Neutrophil (primary cell): ENCODE measurements around the gene ZNF629.
"Not testable (repeated sequence)": the region's sequence is repeated elsewhere in the genome, so short reads cannot be mapped to it uniquely, and the experiment has no call there.

Source experiments
- H3K27ac ChIP-seq: fragments of 200-600 bp; sonication (generic); 2 replicates; pipeline ENCODE4 v1.5.1; 2016; ENCODE audit warnings: mild to moderate bottlenecking, moderate library complexity
- H3K27me3 ChIP-seq: fragments of 200-600 bp; sonication (generic); 2 replicates; pipeline ENCODE4 v1.6.0; 2016; ENCODE audit warnings: mild to moderate bottlenecking
- H3K36me3 ChIP-seq: fragments of 200-600 bp; sonication (generic); 2 replicates; pipeline ENCODE4 v1.5.1; 2017
- H3K4me1 ChIP-seq, 2 experiments: fragments of 200-600 bp in 1 of 2; sonication (generic) in 1 of 2; 1 replicate in 1 of 2; 2 replicates in 1 of 2; pipeline versions ENCODE4 v1.5.1 to v1.6.1; 2013 to 2016; ENCODE audit warnings: low read depth in 1 of 2, low read length in 1 of 2, mild to moderate bottlenecking in 1 of 2, moderate library complexity in 1 of 2; ENCODE audit not compliant: control insufficient read depth in 1 of 2, insufficient read depth in 1 of 2
- H3K4me3 ChIP-seq, 2 experiments: fragments of 200-600 bp in 1 of 2; sonication (generic) in 1 of 2; 1 replicate in 1 of 2; 2 replicates in 1 of 2; pipeline ENCODE4 v1.5.1; 2013 to 2016; ENCODE audit warnings: low read depth in 1 of 2, low read length in 1 of 2, mild to moderate bottlenecking in 1 of 2, moderate library complexity in 1 of 2
- H3K9me3 ChIP-seq: fragments of 200-600 bp; sonication (generic); 2 replicates; pipeline ENCODE4 v1.5.1; 2016
- TF ChIP-seq, protein P1 (sequence below): fragments of 200-600 bp; sonication (generic); IDR thresholded peaks from 2 replicates; pipeline ENCODE4 v1.5.1; 2016; ENCODE audit warnings: antibody characterized with exemption

Gene ZNF629

DNA sequence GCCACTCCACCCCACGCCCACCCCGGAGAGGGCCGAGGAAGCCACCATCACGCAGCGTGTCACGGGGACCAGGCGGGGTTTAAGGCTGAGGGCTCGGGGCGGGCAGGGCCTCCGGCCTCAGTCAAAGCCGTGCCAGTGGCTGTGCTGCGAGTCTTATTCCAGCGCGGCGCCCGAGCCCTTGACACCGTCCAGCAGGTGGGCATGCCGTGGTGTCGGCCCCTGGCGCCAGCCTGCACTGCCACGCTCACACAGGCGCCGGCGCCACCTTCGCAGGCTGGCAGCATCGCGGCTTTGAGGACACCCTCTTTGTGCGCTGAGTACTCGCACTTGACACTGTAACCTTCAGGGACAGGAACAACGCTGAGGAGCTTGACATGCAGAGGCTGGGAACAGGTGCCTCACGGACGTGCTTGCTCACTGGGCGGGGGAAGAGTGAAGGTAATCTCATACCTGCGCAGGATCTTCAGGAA lies 34.0 kb upstream of the ZNF629 start:
- Histone ChIP-seq H3K36me3 (no peaks in the 10 kb centered on the region), H3K9me3 (no peaks in the 10 kb centered on the region), H3K27ac (no peak overlapping the region), H3K4me1 (no peaks in the 10 kb centered on the region), H3K4me3 (no peak overlapping the region), H3K27me3 (no peaks in the 10 kb centered on the region)
- TF ChIP-seq, protein P1, sequence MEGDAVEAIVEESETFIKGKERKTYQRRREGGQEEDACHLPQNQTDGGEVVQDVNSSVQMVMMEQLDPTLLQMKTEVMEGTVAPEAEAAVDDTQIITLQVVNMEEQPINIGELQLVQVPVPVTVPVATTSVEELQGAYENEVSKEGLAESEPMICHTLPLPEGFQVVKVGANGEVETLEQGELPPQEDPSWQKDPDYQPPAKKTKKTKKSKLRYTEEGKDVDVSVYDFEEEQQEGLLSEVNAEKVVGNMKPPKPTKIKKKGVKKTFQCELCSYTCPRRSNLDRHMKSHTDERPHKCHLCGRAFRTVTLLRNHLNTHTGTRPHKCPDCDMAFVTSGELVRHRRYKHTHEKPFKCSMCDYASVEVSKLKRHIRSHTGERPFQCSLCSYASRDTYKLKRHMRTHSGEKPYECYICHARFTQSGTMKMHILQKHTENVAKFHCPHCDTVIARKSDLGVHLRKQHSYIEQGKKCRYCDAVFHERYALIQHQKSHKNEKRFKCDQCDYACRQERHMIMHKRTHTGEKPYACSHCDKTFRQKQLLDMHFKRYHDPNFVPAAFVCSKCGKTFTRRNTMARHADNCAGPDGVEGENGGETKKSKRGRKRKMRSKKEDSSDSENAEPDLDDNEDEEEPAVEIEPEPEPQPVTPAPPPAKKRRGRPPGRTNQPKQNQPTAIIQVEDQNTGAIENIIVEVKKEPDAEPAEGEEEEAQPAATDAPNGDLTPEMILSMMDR: no peak

DNA sequence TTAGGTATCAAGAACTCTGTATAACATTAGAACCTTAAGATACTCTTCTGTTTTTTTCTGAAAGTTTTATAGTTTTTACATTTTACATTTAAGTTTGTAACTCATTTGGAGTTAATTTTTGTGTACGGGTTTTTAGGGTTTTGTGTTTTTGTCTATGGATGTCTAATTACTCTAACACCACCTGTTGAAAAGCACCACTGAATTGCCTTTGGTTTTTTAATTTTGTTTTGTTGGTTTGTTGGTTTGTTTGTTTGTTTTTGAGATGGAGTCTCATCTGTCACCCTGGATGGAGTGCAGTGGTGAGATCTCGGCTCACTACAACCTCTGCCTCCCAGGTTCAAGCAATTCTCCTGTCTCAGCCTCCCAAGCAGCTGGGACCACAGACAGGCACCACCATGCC lies 29.8 kb upstream of the ZNF629 start:
- Histone ChIP-seq H3K27me3 (no peaks in the 10 kb centered on the region), H3K4me3 (no peak overlapping the region), H3K9me3 (no peaks in the 10 kb centered on the region), H3K27ac (no peak overlapping the region), H3K36me3 (no peaks in the 10 kb centered on the region), H3K4me1 (peaks cover 28 to 29% of the 10 kb centered on the region in 2 experiments)
- TF ChIP-seq, protein P1: no peak

DNA sequence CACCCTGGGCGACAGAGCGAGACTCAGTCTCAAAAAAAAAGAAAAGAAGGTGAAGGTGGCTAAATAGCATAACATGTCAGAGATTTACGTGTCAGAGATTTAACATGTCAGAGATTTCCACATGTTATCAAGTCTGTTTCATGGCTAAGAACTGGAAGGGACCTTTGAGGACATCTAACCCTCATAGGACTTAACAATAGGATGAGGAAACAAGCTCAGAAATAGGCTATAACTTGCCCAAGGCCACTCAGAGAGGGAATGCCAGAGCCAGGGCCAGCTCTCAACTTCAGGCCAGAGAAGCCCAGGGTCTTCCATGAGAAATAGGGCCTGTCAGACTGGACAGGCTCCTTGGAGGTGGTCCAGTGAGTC lies 26.8 kb upstream of the ZNF629 start:
- peak overlapping the region; percentile 73 to 80 for H3K4me3 ChIP-seq
- H3K36me3 ChIP-seq: no peaks in the 10 kb centered on the region
- H3K9me3 ChIP-seq: no peaks in the 10 kb centered on the region
- TF ChIP-seq, protein P1: no peak
- peaks cover 28 to 29% of the 10 kb centered on the region in 2 experiments for H3K4me1 ChIP-seq
- H3K27me3 ChIP-seq: no peaks in the 10 kb centered on the region
- H3K27ac ChIP-seq: peak overlapping the region; percentile 84

DNA sequence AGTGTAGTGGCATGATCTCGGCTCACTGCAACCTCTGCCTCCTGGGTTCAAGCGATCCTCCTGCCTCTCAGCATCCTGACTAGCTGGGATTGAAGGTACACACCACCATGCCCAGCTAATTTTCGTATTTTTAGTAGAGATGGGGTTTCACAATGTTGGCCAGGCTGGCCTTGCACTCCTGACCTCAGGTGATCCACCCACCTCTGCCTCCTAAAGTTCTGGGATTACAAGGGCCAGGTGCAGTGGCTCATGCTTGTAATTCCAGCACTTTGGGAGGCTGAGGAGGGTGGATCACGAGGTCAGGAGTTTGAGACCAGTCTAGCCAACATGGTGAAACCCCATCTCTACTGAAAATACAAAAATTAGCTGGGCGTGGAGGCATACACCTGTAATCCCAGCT lies 22.7 kb upstream of the ZNF629 start:
- H3K36me3 ChIP-seq, H3K9me3 ChIP-seq: not testable (repeated sequence)

DNA sequence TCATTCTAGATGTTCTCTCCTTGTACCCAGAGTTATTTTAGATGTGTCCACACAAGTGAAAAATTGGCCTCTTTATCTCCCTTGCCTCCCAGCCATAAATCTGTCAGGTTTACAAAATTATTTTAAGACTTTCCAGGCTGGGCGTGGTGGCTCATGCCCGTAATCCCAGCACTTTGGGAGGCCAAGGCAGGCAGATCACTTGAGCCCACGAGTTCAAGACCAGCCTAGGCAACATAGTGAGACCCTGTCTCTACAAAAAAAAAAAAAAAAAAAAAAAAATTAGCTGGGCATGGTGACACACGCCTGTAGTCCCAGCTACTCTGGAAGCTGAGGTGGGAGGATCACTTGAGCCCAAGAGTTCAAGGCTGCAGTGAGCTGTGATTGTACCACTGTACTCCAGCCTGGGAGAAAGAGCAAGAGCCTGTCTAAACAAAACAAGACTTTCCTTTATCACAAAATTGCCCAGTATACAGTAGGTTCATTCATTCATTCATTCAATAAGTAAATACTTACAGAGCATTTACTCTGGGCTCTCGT lies 22.0 kb upstream of the ZNF629 start:
- H3K4me3 ChIP-seq, H3K9me3 ChIP-seq, H3K36me3 ChIP-seq, H3K27me3 ChIP-seq: not testable (repeated sequence)
- Histone ChIP-seq H3K4me1 (peaks cover 54 to 58% of the 10 kb centered on the region in 2 experiments), H3K27ac (peak overlapping the region; percentile 51)

More for the DNA sequence above, 22.7 kb upstream of the ZNF629 start:
- H3K27ac ChIP-seq, H3K27me3 ChIP-seq, H3K4me3 ChIP-seq: not testable (repeated sequence)
- peaks cover 60 to 63% of the 10 kb centered on the region in 2 experiments for H3K4me1 ChIP-seq

GRCh38 chr16:30808146-30808545 lies 21.1 kb upstream of the ZNF629 start:
- peak overlapping the region in 1 of 2 experiments; percentile 26 for H3K4me3 ChIP-seq
- TF ChIP-seq, protein P1: no peak
- no peaks in the 10 kb centered on the region for H3K9me3 ChIP-seq

More at GRCh38 chr16:30808146-30808545, 21.1 kb upstream of the ZNF629 start:
- H3K27me3 ChIP-seq: no peaks in the 10 kb centered on the region
- peak overlapping the region; percentile 51 for H3K27ac ChIP-seq
- peaks cover 46 to 49% of the 10 kb centered on the region in 2 experiments for H3K4me1 ChIP-seq
- H3K36me3 ChIP-seq: no peaks in the 10 kb centered on the region
